ENCODE data around the gene IFIH1. TPM values are rescaled to one million over a fixed set of nuclear protein-coding genes. Genes with fewer than 3 reads are reported as not detected.

Gene IFIH1
- total RNA-seq, 2 experiments from 2014 or later = 57.3 to 65.5 TPM

DNA sequence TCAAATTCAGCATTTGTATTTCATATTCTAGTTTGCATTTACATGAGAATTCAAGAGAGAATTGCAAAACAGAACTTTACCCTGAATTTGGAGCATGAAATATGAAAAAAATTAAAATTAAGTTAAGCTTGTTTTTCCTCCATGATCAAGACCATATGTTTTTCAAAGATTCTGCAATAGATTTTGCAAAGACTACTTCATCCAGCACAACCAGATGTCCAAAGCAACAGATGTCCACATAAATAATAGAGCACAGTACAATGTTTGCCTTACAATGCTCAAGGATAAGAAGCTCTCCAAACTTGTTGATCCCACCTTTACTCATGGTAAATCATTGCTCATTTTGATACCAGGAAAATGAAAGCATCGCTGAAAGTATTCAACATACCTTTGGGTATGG lies 100.9 kb downstream of the IFIH1 start:
- no peak overlapping the region for H3K27ac Mint-ChIP-seq
- ChIA-PET POLR2A (no interaction called here), CTCF (no interaction called here)
- H3K4me1 Mint-ChIP-seq = no peaks in the 10 kb centered on the region
- H3K4me3 Mint-ChIP-seq = no peak overlapping the region
- no peak for DNase-seq
- no peaks in the 10 kb centered on the region for H3K9me3 Mint-ChIP-seq
- H3K27me3 Mint-ChIP-seq = peaks cover 39% of the 10 kb centered on the region
- no peaks in the 10 kb centered on the region for H3K36me3 Mint-ChIP-seq (ENCODE audit: low read depth)

Other genes with a start within 250 kb of the IFIH1 start
- 100 to 1,000 TPM; 116 to 152 TPM for gene DPP4, start 244.5 kb downstream of the IFIH1 start, total RNA-seq
- gene GCG, start 166.4 kb downstream of the IFIH1 start, total RNA-seq = not detected
- gene FAP, start 75.2 kb downstream of the IFIH1 start, total RNA-seq = not detected
- 10 to 100 TPM; 11.8 to 14.4 TPM for gene GCA, start 25.4 kb upstream of the IFIH1 start, total RNA-seq